HG03103 (cell line): Measurements from ENCODE around the gene ARAP3.
"Not testable (repeated sequence)": the region's sequence is repeated elsewhere in the genome, so short reads cannot be mapped to it uniquely, and the experiment has no call there.

Source experiments
- ATAC-seq: cut with Tn5 transposase; IDR thresholded peaks from one replicate; pipeline ENCODE4 v1.9.1; 2021; ENCODE audit warnings: low read depth; ENCODE audit not compliant: unreplicated experiment

Gene ARAP3

DNA sequence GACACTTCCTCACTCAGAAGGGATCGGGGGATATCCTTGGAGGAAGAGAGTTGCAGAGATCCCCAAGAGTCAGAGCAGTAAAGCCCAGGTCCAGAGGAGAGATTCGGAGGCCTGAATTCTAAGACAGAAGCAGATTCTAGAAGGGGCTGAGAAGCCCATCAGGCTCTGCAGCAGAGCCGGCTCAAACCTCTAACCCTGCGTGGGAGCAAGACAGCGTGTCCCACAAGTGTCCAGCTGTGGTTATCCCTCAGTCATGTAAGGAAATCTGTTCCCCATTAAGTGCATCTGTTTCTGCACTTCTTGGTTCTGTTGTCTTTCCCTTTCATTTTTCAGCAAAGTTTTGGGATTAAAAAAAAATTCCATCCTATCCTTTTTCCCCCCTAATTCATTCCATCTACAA is 58.4 kb downstream of the ARAP3 start:
- ATAC-seq: no peak

DNA sequence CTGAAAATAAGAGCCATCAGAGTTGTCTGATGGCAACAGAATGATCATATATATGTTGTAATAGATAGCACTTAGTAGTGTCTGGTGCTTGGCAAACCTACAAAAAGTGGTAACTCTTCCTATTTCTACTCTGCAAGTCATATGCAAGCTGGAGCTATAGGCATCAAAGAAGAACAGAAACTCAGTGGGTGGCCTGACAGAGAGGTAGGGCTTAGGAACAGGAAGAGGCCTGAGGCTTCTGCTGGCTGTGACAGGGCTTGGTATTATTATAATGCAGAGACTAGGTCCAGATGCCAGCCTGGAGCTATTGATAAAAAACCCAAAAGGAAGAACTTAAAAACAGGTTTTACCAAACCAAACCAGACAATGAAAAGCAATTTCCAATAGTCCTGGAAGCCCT is 58.8 kb downstream of the ARAP3 start:
- ATAC-seq: peak; percentile 50

DNA sequence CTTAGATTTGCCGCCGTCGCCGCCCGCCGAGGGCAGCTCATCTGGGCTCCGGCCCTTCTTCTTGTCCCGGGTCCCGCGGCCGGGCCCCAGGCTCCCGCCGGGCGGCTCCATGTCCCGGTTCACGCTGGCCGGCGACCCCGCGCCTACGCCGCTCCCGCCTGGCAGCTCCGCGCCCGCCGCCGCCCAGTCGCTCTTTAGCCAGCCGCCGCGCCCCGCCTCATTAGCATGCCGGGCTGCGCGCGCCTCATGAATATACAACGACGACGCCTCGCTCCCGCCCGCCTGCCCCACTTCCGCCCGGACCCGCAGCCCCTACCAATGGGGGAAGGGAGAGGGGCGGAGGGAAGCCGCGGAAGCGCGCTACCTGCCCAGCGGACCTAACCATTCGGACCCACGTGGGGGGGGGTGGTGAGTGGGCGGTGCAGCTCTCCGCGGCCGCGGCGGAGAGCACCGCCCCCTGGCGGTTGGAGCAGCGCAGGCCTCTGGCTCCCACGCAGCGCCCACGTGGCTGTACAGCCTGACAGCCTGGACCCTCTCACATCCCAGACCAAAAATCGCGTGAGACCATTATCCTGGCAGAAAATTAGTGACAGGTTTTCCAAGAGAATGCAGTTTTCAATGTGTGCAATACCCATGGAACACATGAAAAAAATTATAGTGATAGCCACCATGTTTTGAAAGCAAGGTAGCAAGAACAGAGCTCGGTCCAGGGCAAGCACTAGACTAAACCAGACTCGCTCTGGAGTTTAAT is 63.1 kb downstream of the ARAP3 start, which contains the start of gene DIAPH1:
DIAPH1 (minus strand) TSS at position 197 of the 751 bp plus-strand sequence; CDS start at position 111, 86 bp downstream.
- peak; percentile 79 for ATAC-seq

DNA sequence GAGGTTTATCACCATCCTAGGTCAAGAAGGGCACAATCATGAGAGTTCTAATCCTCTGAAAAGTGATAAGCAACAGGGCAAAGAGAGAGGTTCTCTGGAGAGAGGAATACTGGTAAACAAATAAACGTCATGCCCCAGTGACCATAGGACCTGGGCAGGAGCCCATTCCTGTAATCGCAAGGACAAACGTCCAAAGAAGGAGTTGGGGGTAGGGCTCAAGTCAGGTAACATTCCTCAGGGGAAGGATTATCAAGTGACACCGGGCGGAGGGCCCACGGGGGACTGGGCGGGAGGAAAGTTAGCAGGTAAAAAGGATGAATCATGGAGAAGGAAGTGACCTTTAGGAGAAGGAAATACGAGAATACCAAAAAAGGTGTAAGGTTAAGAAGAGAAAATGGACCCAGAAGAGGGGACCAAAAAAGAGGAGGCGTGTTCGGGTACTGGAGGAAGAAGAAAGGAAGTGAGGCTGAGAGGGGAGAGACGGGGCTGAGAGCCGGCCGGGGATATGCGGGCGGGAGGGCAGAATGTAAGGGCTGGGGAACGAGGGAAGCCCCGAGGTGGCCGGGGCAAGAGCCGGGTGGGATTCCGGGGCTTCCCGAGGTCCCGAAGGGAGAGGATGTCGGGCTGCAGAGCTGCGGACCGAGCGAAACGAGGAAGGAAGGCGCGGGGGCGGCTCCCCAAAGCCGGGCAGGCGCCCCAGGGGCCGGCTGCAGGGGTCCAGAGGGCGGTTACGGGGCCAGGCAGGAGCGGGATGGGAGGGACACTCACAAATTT is 63.8 kb downstream of the ARAP3 start:
- ATAC-seq: peak; percentile 17

DNA sequence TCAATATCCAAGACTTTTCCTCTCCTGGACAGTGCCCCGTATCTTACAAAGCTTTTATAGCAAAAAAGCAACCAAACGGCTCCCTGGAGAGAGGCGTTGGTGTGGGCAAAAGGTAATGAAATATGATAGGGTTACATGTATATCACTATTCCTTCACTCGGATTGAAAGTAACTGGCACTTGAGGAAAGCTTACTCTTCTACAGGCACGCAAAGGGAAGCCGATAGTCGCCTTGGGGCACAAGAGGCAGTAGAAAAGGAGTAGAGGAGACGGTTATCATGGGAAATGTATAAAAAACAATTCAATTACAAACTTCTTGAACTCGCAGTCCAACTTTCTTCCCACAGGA is 64.4 kb downstream of the ARAP3 start:
- no peak for ATAC-seq

DNA sequence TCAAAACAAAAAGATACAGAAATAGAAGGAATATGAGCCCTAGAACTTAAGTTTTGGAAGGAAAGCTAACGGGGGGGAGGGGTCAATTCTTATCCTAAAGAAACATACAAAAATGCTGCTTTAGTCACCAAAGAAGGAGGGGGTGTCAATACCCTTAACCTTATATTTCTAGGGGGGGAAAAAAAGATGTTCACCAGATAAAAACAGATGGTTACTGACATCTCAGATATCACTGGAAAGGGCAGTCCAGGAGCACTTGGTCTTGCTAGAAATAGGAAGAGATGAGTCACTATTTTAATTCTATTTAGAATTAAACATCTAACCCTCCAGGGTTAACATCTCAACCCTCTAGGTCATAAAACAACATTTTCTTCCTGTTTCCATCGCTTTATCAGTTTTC is 64.9 kb downstream of the ARAP3 start:
- no peak for ATAC-seq

DNA sequence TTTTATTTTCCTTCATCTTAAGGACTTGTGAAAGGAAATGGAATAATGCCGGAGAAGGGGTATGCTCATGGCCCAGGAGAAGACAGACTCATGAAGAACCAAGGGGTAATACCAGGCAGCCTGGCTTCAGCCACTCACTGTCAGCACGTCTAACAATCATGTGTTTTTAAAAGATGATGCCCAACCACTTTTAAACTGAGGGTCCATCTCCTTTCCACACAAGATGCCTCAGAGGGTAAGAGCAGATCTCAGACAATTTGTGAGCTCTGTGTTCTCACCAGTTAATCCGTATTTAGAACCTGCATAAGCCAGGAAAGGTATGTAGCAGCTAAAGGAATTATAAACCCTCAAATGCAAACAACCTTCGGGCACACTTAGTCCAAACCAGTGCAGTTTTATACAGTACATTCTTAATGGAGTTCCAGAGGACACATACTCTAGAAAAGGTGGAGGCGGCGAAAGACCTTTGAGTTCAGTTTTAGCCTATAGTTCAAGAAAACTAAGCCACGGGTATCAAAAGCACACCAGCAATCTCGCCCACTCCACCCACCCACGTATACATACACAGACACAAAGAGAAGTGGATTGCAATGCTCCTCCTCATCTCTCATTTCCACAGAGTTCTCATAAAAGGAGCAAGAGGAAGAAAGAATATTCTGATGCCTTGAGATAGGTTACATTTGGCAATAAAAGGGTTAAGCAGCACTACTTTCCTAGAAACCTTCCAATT is 65.9 kb downstream of the ARAP3 start:
- no peak for ATAC-seq

DNA sequence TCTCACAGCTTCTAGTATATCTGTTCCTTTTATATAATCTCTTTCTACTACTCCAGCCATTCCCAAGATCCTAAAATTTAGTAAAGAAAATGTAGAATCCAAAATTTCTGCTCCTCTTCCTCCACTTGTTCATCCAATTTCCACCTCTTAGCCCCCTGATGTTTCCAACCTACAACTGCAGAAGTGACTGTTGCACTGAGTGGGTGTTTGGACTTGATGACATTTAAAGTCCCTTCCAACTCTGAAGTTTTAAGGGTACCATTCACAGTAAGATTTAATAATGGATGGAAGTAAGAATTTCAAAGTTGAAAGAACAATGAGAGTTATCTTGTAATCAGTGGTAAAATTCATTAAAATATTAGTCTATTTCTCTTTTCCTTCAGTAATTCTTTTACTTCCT is 68.7 kb downstream of the ARAP3 start:
- no peak for ATAC-seq

DNA sequence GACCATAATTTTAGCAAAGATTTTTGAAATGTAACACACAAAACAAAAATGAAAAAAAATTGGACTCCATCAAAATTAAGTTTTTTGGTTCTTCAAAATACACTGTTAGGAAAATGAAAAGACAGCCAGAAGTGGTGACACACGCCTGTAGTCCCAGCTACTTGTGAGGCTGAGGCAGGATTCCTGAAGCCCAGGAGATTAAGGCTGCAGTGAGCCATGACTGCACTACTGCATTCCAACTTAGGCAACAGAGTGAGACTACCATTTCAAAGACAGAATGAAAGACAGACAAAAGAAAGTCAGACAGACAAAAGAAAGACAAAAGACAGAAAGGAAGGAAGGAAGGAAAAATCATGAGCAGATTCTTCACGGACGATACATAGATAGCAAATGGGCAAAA is 70.7 kb downstream of the ARAP3 start:
- ATAC-seq: no peak

DNA sequence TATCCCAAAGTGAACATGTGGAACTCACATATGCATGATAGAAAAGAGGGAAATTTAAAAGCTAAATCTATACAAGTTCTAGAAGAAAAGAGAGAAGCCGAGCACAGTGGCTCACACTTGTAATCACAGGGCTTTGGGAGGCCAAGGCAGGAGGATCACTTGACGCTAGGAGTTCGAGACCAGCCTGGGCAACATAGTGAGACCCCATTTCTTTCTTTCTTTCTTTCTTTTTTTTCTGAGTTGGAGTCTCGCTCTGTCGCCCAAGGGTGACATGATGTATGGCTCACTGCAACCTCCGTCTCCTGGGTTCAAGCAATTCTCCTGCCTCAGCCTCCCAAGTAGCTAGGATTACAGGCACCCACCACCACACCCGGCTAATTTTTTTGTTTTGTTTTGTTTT is 72.1 kb downstream of the ARAP3 start:
- not testable (repeated sequence) for ATAC-seq

DNA sequence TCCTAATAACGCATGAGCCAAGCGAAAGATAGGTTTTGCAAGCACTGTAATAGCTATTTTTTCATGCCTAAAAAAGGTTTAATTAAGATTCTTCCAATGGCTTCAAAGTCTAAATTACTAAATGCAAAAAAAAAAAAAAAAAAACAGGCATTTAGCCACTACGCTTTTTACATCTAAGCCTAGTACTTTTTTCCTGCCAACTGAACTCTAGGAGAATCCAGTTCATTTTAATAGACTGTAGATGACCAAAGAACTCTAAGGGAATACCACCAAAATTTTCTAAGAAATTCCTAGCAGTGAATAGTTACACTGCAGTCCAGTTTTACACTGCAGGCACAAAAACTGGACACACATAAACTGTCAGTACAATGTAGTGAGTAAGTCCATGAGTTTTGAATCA is 73.0 kb downstream of the ARAP3 start:
- ATAC-seq: no peak

DNA sequence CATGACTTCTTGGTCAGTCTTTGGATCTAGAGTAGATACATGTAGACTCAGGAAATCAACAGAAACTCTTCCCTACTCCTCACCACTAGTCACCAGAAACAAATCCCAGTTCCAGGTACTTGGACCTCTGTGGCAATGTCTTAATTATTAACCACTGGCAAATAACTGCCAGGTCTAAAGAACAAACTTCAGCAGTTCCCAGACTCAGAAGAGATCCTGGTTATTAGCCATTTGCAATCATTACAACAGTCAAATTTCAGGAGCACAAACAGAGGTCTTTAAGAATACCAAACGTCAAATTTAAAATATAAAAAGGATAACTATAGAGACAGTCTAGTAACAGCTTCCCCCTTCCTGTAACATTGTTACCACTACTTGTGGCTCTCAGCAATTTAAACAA is 73.5 kb downstream of the ARAP3 start:
- no peak for ATAC-seq

DNA sequence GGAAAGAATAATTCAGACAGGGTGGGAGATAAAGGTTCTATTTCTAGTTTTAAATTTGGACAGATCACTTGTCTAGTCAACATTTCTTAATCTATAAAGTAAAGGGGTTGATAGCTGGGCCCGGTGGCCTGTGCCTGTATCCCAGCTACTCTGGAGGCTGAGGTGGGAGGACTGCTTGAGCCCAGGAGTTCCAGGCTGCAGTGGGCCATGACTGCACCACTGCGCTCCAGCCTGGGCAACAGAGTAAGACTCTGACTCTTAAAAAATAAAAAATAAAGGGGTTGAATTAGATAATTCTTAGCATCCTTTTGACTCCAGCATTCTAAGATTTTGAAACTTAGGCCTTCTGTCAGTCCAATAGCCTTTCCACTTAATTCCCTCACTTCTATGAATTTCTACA is 74.0 kb downstream of the ARAP3 start:
- no peak for ATAC-seq

DNA sequence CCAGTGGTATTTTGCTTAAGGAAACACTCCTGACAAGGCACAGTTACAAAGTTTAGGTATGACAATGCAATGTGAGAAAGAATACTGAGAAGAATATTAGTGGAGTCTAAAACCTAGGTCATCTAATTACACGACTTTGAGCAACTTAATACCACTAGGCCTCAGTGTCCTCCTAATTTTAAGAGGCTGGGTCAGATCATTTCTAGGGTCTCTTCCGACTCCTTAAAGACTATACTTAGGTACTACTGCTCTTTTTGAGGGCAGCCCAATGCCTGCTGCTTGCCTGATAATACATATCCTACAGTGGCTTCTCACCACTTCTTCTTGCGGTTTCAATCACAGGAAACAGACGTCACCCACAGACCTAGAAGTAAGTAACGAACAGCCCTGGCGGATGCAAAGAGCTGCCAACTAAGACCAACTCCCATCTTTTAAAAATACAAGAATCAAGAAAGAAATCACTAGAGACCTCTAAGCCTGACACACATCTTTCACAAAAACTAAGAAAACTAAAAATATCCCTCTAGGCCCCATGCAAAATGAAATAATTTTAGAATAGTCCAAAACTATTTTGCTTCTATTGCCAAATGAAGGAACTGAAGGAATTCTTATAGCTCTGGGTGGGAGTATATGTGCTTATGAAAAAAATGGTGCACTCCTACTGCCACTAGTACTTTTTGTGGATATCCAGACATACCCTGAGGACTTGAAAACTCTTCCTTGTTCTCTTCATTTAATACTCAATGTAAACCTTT is 76.3 kb downstream of the ARAP3 start:
- ATAC-seq: peak; percentile 90

DNA sequence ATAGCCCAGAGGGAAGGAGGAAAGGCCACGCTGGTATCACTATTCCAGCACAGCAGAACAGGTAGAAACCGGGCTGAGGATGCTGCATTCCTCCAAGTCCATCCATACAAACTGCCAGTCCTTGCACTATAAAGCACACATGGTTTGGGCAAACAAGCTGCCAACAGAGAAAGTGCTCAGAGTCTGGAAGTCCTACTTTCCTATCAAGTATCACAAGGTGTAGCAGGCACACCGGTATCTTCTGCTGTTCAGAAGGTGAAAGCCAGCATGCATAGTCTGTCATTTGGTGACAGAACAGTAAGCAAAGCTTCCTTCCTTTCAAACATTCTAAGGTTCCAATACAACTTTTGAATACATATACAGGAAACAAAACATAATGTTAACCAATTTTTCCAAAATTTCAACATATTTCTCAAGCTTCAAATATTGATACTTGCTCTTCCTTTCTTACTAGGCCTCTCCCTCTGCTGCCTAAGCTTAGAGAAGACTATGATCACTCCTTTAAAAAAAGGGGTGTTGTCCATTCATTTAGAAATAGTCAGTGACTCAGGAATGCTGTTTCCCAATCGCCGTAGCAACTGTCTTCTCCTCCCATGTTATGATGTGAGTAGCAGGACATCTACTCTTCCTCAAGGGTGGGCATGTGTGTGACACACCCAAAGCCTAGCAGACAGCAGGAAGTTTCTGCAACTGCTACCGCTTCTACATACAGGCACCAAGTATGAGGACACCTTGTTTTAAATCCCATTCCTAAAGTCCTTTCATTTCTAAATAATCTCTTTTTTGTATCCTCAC is 77.9 kb downstream of the ARAP3 start:
- ATAC-seq: no peak
